ENCODE data around the gene IL36RN. TPM values are rescaled to one million over a fixed set of nuclear protein-coding genes. Genes with fewer than 3 reads are reported as not detected.

IL36RN gene
- not detected for polyA plus RNA-seq (ENCODE audit: insufficient read length in 3 of 3)

- DNase-seq (ENCODE audit: low read depth in 3 of 3, low spot score in 2 of 3), result no peak
These were observed at the start of gene IL36RN for GRCh38 chr2:113058998-113059960. Gene IL36RN, plus strand, starts transcription at chr2:113059198. Its CDS starts 241 bp downstream, at chr2:113059439.

DNA sequence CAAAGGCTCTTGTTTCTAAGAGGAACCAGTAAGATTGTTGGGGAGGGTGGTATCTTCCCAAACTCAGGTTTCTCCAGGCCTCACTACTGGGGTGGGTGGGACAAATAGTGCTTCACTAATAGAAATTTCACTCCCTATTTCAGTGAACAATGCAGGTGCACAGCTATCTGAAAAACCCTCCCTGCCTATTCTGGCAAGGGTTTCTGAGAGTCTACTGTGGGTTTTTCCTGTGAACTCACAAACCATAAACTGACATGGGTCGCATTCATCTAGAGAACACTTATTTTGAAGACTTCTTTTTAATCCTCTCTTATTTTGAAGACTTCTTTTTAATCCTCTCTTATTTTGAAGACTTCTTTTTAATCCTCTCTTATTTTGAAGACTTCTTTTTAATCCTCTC lies 49.4 kb upstream of the IL36RN start:
- no peak for DNase-seq (ENCODE audit: low read depth in 3 of 3, low spot score in 2 of 3)

- no peak for DNase-seq (ENCODE audit: low read depth in 3 of 3, low spot score in 2 of 3)
These were observed 48.9 kb upstream of the IL36RN start for GRCh38 chr2:113010088-113010487.

DNA sequence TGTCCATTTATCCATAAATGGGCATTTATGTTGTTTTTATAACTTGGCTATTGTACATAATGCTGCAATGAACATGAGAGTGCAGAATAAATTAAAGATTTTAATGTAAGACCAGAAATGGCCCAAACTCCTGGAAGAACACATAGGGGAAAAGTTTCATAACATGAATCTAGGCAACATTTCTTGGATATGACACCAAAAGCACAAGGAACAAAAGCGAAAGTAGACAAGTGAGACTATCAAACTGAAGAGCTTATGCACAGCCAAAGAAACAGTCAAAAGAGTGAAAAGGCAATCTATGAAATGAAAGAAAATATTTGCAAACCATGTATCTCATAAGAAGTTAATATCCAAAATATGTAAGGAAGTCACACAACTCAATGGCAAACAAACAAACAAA lies 47.9 kb upstream of the IL36RN start:
- DNase-seq (ENCODE audit: low read depth in 3 of 3, low spot score in 2 of 3), result no peak

GRCh38 chr2:113012436-113013335 lies 46.3 kb upstream of the IL36RN start:
- no peak for DNase-seq (ENCODE audit: low read depth in 3 of 3, low spot score in 2 of 3)

DNA sequence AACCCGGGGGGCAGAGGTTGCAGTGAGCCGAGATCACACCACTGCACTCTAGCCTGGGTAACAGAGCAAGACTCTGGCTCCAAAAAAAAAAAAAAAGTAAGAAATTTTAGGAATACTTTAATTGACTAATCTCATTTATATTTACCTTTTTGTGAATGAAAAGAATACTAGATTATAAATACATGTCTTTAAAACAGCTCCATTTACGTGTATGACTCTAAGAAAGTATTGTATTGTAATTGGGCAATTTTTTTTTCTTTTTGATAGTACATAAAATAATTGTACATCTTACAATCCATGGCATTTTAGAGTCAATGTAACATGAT lies 45.7 kb upstream of the IL36RN start:
- no peak for DNase-seq (ENCODE audit: low read depth in 3 of 3, low spot score in 2 of 3)

DNA sequence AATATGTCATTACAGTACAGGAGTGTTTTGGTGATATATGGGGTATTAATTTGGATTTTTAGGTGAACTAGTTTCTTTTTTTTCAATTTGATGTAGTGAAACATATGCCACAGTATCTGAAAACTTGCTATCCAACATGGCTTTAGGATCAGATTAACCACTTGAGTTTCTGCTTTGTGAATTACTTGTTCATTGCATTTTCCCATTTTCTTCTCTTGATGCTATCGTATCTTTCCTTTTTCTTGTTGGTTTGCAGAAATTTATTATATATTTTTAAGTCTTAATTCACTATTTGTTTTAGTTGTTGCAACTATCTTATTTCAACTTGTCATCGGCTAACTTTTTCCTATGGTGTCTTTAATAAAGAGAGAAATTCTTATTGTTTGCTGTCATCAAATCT lies 44.9 kb upstream of the IL36RN start:
- DNase-seq (ENCODE audit: low read depth in 3 of 3, low spot score in 2 of 3), result no peak

DNA sequence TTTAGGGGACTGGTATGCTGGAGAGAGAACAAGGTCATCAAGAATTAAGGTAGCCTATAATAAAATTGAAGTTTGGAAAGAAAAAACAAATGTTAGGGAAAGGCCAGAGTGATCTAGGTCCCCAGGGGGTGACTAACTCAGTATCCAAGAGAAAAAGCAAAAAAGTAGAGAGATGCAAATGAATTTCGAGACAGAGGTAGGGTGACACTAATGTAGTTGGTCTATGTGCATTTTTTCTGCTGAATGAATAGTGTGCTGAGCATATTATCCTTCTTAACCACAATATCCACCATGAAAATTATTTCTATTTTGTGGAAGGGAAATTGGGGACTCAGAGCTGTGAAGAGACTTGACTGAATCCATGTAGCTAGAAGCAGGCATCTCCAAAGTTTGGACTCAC lies 44.0 kb upstream of the IL36RN start:
- DNase-seq (ENCODE audit: low read depth in 3 of 3, low spot score in 2 of 3), result no peak

GRCh38 chr2:113015655-113016054 lies 43.3 kb upstream of the IL36RN start:
- no peak for DNase-seq (ENCODE audit: low read depth in 3 of 3, low spot score in 2 of 3)

- no peak for DNase-seq (ENCODE audit: low read depth in 3 of 3, low spot score in 2 of 3)
These were observed 40.5 kb upstream of the IL36RN start for GRCh38 chr2:113018509-113018908.

DNA sequence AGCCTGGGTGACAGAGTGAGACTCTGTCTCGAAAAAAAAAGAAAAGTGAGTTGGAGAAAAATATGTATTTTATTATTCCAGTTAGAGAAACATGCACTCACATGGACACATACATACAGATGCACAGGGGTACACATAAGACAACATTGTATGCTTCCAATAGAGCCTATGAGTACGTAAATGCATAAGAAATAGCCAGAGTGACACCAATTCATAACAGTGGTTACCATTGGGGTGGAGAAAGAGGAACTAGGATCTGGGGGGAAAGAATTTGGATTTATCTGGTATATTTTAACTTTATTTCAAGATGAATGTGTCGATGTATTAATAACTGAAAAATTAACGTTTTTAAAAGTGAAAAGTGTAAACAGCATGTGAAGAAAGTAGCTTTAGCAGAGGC lies 37.7 kb upstream of the IL36RN start:
- no peak for DNase-seq (ENCODE audit: low read depth in 3 of 3, low spot score in 2 of 3)

DNA sequence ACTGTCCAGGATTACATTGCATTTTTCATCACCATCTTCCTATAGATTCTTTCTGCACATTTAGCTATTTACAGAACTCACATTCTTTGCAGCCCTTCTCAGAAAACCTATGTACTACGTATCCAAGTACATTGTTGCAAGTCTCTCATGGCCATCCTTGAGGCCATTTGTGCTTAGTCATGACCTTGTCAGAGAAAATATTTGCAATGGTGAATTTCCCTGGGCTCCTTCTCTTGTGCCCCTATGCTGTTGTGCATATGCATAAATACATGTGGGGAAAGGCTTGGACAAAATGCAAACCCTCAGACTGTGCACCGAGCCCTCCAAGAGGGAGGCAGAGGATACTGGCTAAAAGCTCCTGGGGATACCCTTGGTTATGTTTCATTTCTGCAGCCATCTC lies 34.2 kb upstream of the IL36RN start:
- DNase-seq (ENCODE audit: low read depth in 3 of 3, low spot score in 2 of 3), result no peak

DNA sequence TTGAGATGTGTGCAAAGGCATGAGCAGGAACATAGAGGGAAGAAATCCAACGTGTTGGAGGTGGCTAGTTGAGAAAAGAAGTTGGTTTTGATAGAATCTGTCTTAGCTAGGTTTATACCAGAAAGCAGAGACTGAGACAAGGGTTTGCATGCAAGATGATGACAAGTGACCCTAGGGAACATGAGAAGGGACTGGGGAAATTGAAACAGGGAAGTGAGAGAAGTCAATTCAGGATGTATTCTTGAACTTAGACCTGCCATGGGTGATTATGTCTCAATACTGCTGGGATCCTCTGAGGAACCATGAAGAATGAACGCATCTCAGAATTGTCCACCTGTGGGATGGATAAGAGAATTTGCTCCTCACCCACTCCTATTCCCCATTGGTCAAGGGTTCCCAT lies 33.3 kb upstream of the IL36RN start:
- DNase-seq (ENCODE audit: low read depth in 3 of 3, low spot score in 2 of 3), result no peak

- no peak for DNase-seq (ENCODE audit: low read depth in 3 of 3, low spot score in 2 of 3)
These were observed 31.3 kb upstream of the IL36RN start for GRCh38 chr2:113027691-113028090.

- DNase-seq (ENCODE audit: low read depth in 3 of 3, low spot score in 2 of 3), result no peak
These were observed 30.9 kb upstream of the IL36RN start for GRCh38 chr2:113028112-113028511.

DNA sequence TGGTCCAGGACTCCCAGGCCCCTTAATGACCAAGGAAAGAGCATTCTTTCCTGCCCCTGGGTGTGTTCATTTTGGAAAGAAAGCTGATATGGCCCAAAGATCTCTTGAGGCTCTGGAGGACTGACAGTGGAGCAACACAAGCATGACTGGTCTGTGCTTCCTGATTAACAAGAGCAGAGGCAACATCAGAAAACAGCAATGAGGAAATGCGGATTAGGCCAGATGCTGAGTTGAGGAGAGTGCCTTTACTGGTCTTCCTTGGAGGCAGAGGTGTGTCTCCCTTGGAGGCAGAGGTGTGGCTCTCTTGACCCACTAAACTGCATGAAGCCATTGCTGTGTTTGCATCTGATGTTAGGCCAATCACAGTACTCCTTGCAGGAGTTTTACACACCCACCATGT lies 26.3 kb upstream of the IL36RN start:
- DNase-seq (ENCODE audit: low read depth in 3 of 3, low spot score in 2 of 3), result no peak

GRCh38 chr2:113034016-113034415 lies 25.0 kb upstream of the IL36RN start:
- no peak for DNase-seq (ENCODE audit: low read depth in 3 of 3, low spot score in 2 of 3)

DNA sequence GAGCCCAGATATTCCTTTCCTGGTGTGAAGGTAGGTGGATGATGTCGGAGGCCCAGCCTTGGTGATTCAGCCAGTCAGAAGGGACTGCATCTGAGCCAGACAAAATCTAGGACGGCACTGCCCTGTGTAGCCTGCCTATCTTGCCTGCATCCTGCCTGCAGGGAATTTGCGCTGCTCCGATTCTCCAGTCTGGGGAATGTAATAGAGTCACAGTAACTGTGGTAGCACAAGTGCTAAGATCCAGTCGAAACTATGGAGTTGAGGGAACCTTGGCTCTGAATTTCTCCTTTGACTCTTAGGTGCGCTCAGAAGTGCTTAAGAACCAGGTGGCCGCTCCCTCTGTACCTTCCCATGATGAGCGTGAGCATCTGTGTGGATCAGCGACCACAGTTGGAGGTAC lies 22.2 kb upstream of the IL36RN start:
- DNase-seq (ENCODE audit: low read depth in 3 of 3, low spot score in 2 of 3), result no peak

DNA sequence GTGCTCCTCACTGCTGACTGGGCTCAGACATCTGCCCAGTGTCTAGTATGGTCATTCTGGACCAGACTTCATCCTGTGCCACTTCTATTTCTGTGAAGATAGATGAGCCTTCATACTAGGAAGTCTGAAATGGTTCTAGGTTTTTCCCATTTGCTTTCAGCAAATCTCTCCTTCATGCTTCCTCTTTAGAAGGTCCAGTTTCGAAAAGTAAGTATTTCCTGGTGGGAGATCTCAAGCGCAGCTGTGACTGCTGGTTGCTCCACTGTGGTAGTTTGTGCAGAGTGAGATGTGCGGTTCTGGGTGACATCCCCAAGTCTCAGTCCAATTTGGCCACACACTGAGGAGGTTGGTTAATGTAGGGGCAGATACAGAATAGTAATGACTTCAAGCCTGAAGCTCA lies 20.7 kb upstream of the IL36RN start:
- no peak for DNase-seq (ENCODE audit: low read depth in 3 of 3, low spot score in 2 of 3)

DNA sequence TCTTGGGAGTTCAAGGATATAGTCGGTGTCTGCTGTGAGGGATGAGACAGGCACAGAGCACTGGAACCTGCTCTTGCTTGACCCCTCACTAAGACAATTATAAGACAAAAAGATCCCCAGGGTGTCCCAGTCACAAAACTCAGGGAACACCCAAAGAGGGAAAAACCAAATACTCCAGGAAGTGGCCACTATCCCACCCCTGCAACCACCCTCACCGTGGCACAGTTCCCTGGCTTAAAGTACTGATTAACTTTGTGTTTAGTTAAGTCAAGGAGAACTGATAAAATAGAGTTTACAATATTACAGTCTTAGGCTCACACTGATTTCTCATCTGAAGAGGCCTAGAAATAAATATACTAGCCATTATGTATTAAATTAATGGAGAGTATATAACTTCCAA lies 19.8 kb upstream of the IL36RN start:
- no peak for DNase-seq (ENCODE audit: low read depth in 3 of 3, low spot score in 2 of 3)

DNA sequence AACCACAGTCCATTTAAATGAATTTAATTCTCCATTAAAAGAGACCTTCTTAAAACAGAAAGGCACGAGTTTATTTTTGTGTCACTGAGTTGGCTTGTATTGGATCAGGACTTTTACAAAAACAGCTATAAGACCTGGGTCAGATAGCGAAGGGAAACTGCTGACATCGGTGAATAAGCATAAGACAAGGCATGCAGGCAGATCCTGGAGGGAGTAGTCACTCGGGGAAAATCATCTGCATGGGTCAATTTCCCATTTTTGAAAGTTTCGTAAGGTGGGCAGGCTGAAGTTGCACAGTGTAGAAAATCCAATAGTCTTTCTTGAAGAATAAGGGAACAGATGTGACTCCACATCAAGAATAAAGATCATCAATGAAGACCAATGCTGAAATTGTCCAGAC lies 19.3 kb upstream of the IL36RN start:
- no peak for DNase-seq (ENCODE audit: low read depth in 3 of 3, low spot score in 2 of 3)

DNA sequence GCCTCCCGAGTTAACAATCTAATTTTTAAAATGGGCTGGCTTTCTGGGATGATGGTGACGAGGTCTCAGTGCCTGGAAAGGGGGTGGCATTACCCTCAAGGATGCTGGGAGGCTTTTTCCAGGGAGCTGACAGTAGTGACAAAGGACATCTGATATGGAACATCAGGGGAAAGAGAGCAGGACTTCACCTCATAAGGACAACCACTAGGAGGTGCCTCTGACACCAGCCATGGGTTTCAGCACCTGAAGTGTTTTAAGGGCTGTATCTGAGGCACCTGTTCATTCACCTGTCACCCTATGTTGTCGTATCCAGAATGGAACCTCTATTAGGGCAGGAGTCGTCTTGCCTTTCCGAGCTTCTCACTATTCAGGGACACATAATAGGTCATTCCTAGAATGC lies 17.1 kb upstream of the IL36RN start:
- DNase-seq (ENCODE audit: low read depth in 3 of 3, low spot score in 2 of 3), result no peak
